CD14-positive monocyte (primary cell): ENCODE measurements around the gene C3orf20. TPM values are rescaled to one million over a fixed set of nuclear protein-coding genes. Genes with fewer than 3 reads are reported as not detected.

ENCODE experiments used
- DNase-seq, 3 donors: peaks; one replicate each; pipeline ENCODE4 v3.0.0-alpha.2; 2011 to 2022
- H2AFZ ChIP-seq: 2 replicates; pipeline ENCODE4 v1.6.0; 2012; ENCODE audit warnings: mild to moderate bottlenecking, low read depth, low read length, inconsistent platforms; ENCODE audit not compliant: insufficient read depth, poor library complexity, severe bottlenecking
- H3K27ac ChIP-seq, 2 donors: 1 replicate in 1 of 2; 2 replicates in 1 of 2; pipeline ENCODE4 v1.5.1; 2012 to 2013; ENCODE audit warnings: low read length in 2 of 2, control low read depth in 1 of 2, inconsistent platforms in 1 of 2, low read depth in 1 of 2, mild to moderate bottlenecking in 1 of 2
- H3K27me3 ChIP-seq, 2 donors: one replicate each; pipeline versions ENCODE4 v1.6.0 to v1.6.1; 2011 to 2013; ENCODE audit warnings: low read length in 2 of 2; ENCODE audit not compliant: control insufficient read depth in 2 of 2, insufficient read depth in 2 of 2
- H3K36me3 ChIP-seq, 2 donors: replicated peaks in 1 of 2; 1 replicate in 1 of 2; 2 replicates in 1 of 2; pipeline versions ENCODE4 v1.5.1 to v1.6.1; 2012 to 2013; ENCODE audit warnings: low read length in 2 of 2, control low read depth in 1 of 2, inconsistent platforms in 1 of 2, mild to moderate bottlenecking in 1 of 2; ENCODE audit not compliant: insufficient read depth in 2 of 2, control insufficient read depth in 1 of 2
- H3K4me1 ChIP-seq, 2 donors: 1 replicate in 1 of 2; 2 replicates in 1 of 2; pipeline versions ENCODE4 v1.5.1 to v1.6.1; 2012 to 2013; ENCODE audit warnings: low read length in 2 of 2, control low read depth in 1 of 2, inconsistent platforms in 1 of 2, mild to moderate bottlenecking in 1 of 2, moderate library complexity in 1 of 2; ENCODE audit not compliant: insufficient read depth in 2 of 2, control insufficient read depth in 1 of 2
- H3K4me2 ChIP-seq: replicated peaks from 2 replicates; pipeline ENCODE3; 2012; ENCODE audit warnings: low read length, moderate library complexity, mild to moderate bottlenecking; ENCODE audit not compliant: poor library complexity, severe bottlenecking; ENCODE audit errors: extremely low read depth
- H3K4me3 ChIP-seq, 3 experiments: fragments of 200-600 bp in 1 of 3; sonication (generic) in 1 of 3; replicated peaks in 1 of 3; 1 replicate in 2 of 3; 2 replicates in 1 of 3; pipeline ENCODE4 v1.5.1; 2011 to 2013; ENCODE audit warnings: low read length in 3 of 3, mild to moderate bottlenecking in 3 of 3, control low read depth in 2 of 3, low read depth in 2 of 3, inconsistent platforms in 1 of 3, moderate library complexity in 1 of 3
- H3K79me2 ChIP-seq: 2 replicates; pipeline ENCODE4 v1.6.0; 2012; ENCODE audit warnings: mild to moderate bottlenecking, control low read depth, inconsistent platforms, low read length, moderate library complexity; ENCODE audit not compliant: insufficient read depth
- H3K9ac ChIP-seq: 2 replicates; pipeline ENCODE4 v1.6.0; 2017; ENCODE audit warnings: low read length, mild to moderate bottlenecking; ENCODE audit not compliant: insufficient read depth, poor library complexity, severe bottlenecking
- H3K9me3 ChIP-seq, 2 donors: replicated peaks in 1 of 2; 1 replicate in 1 of 2; 2 replicates in 1 of 2; pipeline versions ENCODE4 v1.5.1 to v1.6.1; 2012 to 2013; ENCODE audit warnings: low read length in 2 of 2, control low read depth in 1 of 2; ENCODE audit not compliant: control insufficient read depth in 1 of 2, insufficient read depth in 1 of 2
- H4K20me1 ChIP-seq: 2 replicates; pipeline ENCODE4 v1.6.0; 2012; ENCODE audit warnings: mild to moderate bottlenecking, low read length, control low read depth, moderate library complexity; ENCODE audit not compliant: insufficient read depth
- H3K27ac Mint-ChIP-seq, 7 donors: one replicate each; pipeline ENCODE4 v1.8.0; 2020; ENCODE audit warnings: mild to moderate bottlenecking in 7 of 7, mixed read lengths in 7 of 7, moderate library complexity in 6 of 7, inconsistent platforms in 2 of 7
- H3K27me3 Mint-ChIP-seq, 3 donors: one replicate each; pipeline ENCODE4 v1.8.0; 2021 to 2022; ENCODE audit warnings: low read depth in 3 of 3, mild to moderate bottlenecking in 3 of 3, mixed read lengths in 3 of 3, moderate library complexity in 3 of 3, inconsistent platforms in 1 of 3
- H3K36me3 Mint-ChIP-seq, 2 donors: one replicate each; pipeline ENCODE4 v1.8.0; 2020; ENCODE audit warnings: mixed read lengths in 2 of 2, inconsistent platforms in 1 of 2, mild to moderate bottlenecking in 1 of 2
- H3K4me1 Mint-ChIP-seq: one replicate; pipeline ENCODE4 v1.8.0; 2020; ENCODE audit warnings: mild to moderate bottlenecking, mixed read lengths
- H3K4me3 Mint-ChIP-seq, 2 donors: one replicate each; pipeline ENCODE4 v1.8.0; 2020; ENCODE audit warnings: mild to moderate bottlenecking in 2 of 2, mixed read lengths in 2 of 2, moderate library complexity in 1 of 2
- H3K9me3 Mint-ChIP-seq, 7 donors: one replicate each; pipeline ENCODE4 v1.8.0; 2020 to 2022; ENCODE audit warnings: mixed read lengths in 7 of 7, mild to moderate bottlenecking in 6 of 7, moderate library complexity in 6 of 7, inconsistent platforms in 2 of 7
- CTCF ChIP-seq: fragments of 200-600 bp; IDR thresholded peaks from one replicate; pipeline ENCODE4 v1.8.0; 2022; ENCODE audit warnings: antibody characterized with exemption, mild to moderate bottlenecking
- WGBS: methylation state at CpG from one replicate; pipeline ENCODE4 v1.1.5; 2013; ENCODE audit warnings: missing lambda C conversion rate; ENCODE audit not compliant: insufficient coverage; 5-methylcytosine and 5-hydroxymethylcytosine counted together
- intact Hi-C, 2 donors: fragments of 100-400 bp; cut with micrococcal nuclease; formaldehyde crosslinking; loops; one replicate each; pipeline versions ENCODE4 v1.15.0 to v1.15.1; 2023
- polyA plus RNA-seq, 3 donors: library from polyadenylated mRNA; depleted of rRNA in 1 of 3; unstranded in 2 of 3; stranded (reverse) in 1 of 3; fragments of 300-500 nt in 2 of 3; fragments of >200 nt in 1 of 3; fragmentation: Illumina TruSeq in 2 of 3; gene quantifications; 1 replicate in 2 of 3; 2 replicates in 1 of 3; pipeline ENCODE4 v1.2.3, GENCODE V29; 2012 to 2021

Gene C3orf20
- polyA plus RNA-seq, 3 donors: 0.11 TPM; not detected in 2

- WGBS: 94% methylated on average over 17 of the region's 17 CpGs
- peaks cover 3 to 13% (median 11%) of the 10 kb centered on the region in 3 donors for H3K27me3 Mint-ChIP-seq
- peaks cover 19% of the 10 kb centered on the region for H3K4me1 Mint-ChIP-seq
- Histone ChIP-seq H3K4me1 (peaks cover 18 to 19% of the 10 kb centered on the region in 2 donors), H2AFZ (no peak overlapping the region), H3K4me2 (no peak overlapping the region), H3K27me3 (no peaks in the 10 kb centered on the region), H3K9ac (no peak overlapping the region), H3K36me3 (no peaks in the 10 kb centered on the region), H3K79me2 (no peaks in the 10 kb centered on the region), H3K9me3 (no peaks in the 10 kb centered on the region), H3K4me3 (no peak overlapping the region), H3K27ac (no peak overlapping the region), H4K20me1 (no peaks in the 10 kb centered on the region)
- intact Hi-C loops: no loop called here
- H3K9me3 Mint-ChIP-seq: no peaks in the 10 kb centered on the region
- no peaks in the 10 kb centered on the region for H3K36me3 Mint-ChIP-seq
- DNase-seq: no peak
- H3K4me3 Mint-ChIP-seq: no peak overlapping the region
- H3K27ac Mint-ChIP-seq: no peak overlapping the region
- TF ChIP-seq CTCF: no peak
Observed at GRCh38 chr3:14820156-14820555, 145.2 kb downstream of the C3orf20 start.

GRCh38 chr3:14821151-14821550 is 146.2 kb downstream of the C3orf20 start:
- Histone ChIP-seq H3K9ac (no peak overlapping the region), H3K27ac (no peak overlapping the region), H3K4me3 (no peak overlapping the region), H3K79me2 (no peaks in the 10 kb centered on the region), H3K4me1 (peaks cover 18 to 19% of the 10 kb centered on the region in 2 donors), H3K27me3 (no peaks in the 10 kb centered on the region), H4K20me1 (no peaks in the 10 kb centered on the region), H3K36me3 (no peaks in the 10 kb centered on the region), H2AFZ (no peak overlapping the region), H3K9me3 (no peaks in the 10 kb centered on the region), H3K4me2 (no peak overlapping the region)
- WGBS: 96% methylated on average over 13 of the region's 16 CpGs
- DNase-seq: no peak
- intact Hi-C loops: no loop called here
- H3K4me3 Mint-ChIP-seq: no peak overlapping the region
- H3K27ac Mint-ChIP-seq: no peak overlapping the region
- H3K4me1 Mint-ChIP-seq: peaks cover 19% of the 10 kb centered on the region
- H3K36me3 Mint-ChIP-seq: no peaks in the 10 kb centered on the region
- no peak for TF ChIP-seq CTCF
- H3K9me3 Mint-ChIP-seq: no peaks in the 10 kb centered on the region
- H3K27me3 Mint-ChIP-seq: peaks cover 3 to 11% (median 10%) of the 10 kb centered on the region in 3 donors
